Endothelial cell of umbilical vein (primary cell): ENCODE results near the gene RAD51B. TPM values are rescaled to one million over a fixed set of nuclear protein-coding genes. Genes with fewer than 3 reads are reported as not detected.

ENCODE experiments used
- BruUV-seq: library from RNA; stranded (reverse); fragments of 400-500 nt; replicated peaks from 2 replicates; lab custom pipeline; 2021; lab: Mats Ljungman, UMichigan
- CTCF ChIA-PET: fragments of 300-600, 350-600 bp; sonication (Branson Sonifier 250); formaldehyde crosslinking; loops from one replicate; lab custom pipeline; 2021; ENCODE audit warnings: antibody characterized with exemption, inconsistent platforms; lab: Charles Lee
- POLR2A ChIA-PET: fragments of 300-600, 350-600 bp; sonication (Branson Sonifier 250); formaldehyde crosslinking; loops from one replicate; lab custom pipeline; 2021; ENCODE audit warnings: antibody characterized with exemption, inconsistent platforms; lab: Charles Lee
- DNase-seq: peaks from one replicate; pipeline ENCODE4 v3.0.0-alpha.2; 2011; ENCODE audit warnings: low read depth, low spot score
- FAIRE-seq: peaks from 2 replicates; lab custom pipeline; 2011; peaks lifted over from hg19 to GRCh38; lab: Jason Lieb, UNC
- H2AFZ ChIP-seq: 2 replicates; pipeline ENCODE4 v1.6.0; 2012; ENCODE audit warnings: low read depth, low read length, control low read depth, inconsistent platforms
- H3K27ac ChIP-seq: 2 replicates; pipeline ENCODE4 v1.5.1; 2011; ENCODE audit warnings: low read depth, mild to moderate bottlenecking, control low read depth, low read length, moderate library complexity; ENCODE audit not compliant: insufficient read depth
- H3K27me3 ChIP-seq, 2 experiments: 2 replicates each; pipeline versions ENCODE4 v1.6.0 to v1.6.1; 2011; ENCODE audit warnings: low read length in 2 of 2, mixed read lengths in 1 of 2; ENCODE audit not compliant: control insufficient read depth in 2 of 2, insufficient read depth in 2 of 2
- H3K36me3 ChIP-seq, 2 experiments: 2 replicates in 1 of 2; 3 replicates in 1 of 2; pipeline ENCODE4 v1.5.1; 2011; ENCODE audit warnings: low read length in 2 of 2, mild to moderate bottlenecking in 1 of 2, moderate library complexity in 1 of 2; ENCODE audit not compliant: control insufficient read depth in 2 of 2, insufficient read depth in 2 of 2; ENCODE audit errors: extremely low read depth in 1 of 2
- H3K4me1 ChIP-seq: 3 replicates; pipeline ENCODE4 v1.5.1; 2011; ENCODE audit warnings: mild to moderate bottlenecking, low read length; ENCODE audit not compliant: control insufficient read depth, insufficient read depth; ENCODE audit errors: extremely low read depth
- H3K4me2 ChIP-seq: 2 replicates; pipeline ENCODE4 v1.6.1; 2011; ENCODE audit warnings: low read length, control low read depth, mixed read lengths; ENCODE audit not compliant: insufficient read depth
- H3K4me3 ChIP-seq, 3 experiments: fragments of 200-600 bp in 1 of 3; sonication (generic), shearing (Covaris generic) in 1 of 3; replicated peaks in 1 of 3; 2 replicates each; pipeline ENCODE4 v1.5.1; 2011 to 2016; ENCODE audit warnings: control low read depth in 3 of 3, low read length in 3 of 3, mild to moderate bottlenecking in 2 of 3, inconsistent platforms in 1 of 3, low read depth in 1 of 3, moderate library complexity in 1 of 3; ENCODE audit not compliant: insufficient read depth in 1 of 3
- H3K79me2 ChIP-seq: 2 replicates; pipeline ENCODE4 v1.6.0; 2012; ENCODE audit warnings: low read length, inconsistent platforms; ENCODE audit not compliant: control insufficient read depth, insufficient read depth
- H3K9ac ChIP-seq: replicated peaks from 2 replicates; pipeline ENCODE3; 2011; ENCODE audit warnings: low read length, control low read depth; ENCODE audit not compliant: insufficient read depth; ENCODE audit errors: extremely low read depth
- H3K9me1 ChIP-seq: replicated peaks from 3 replicates; pipeline ENCODE4 v1.6.0; 2011; ENCODE audit warnings: mild to moderate bottlenecking, low read length; ENCODE audit not compliant: control insufficient read depth, insufficient read depth; ENCODE audit errors: extremely low read depth
- H3K9me3 ChIP-seq: replicated peaks from 2 replicates; pipeline ENCODE4 v1.5.1; 2012; ENCODE audit warnings: low read length, inconsistent platforms; ENCODE audit not compliant: control insufficient read depth, insufficient read depth
- H4K20me1 ChIP-seq: replicated peaks from 2 replicates; pipeline ENCODE3; 2011; ENCODE audit warnings: mild to moderate bottlenecking, low read length; ENCODE audit not compliant: control insufficient read depth, insufficient read depth; ENCODE audit errors: extremely low read depth
- EZH2 ChIP-seq: IDR thresholded peaks from 2 replicates; pipeline ENCODE4 v1.6.1; 2012; ENCODE audit warnings: borderline replicate concordance, low read depth, mild to moderate bottlenecking, moderate library complexity, low read length, inconsistent platforms; ENCODE audit not compliant: severe bottlenecking
- FOS ChIP-seq: IDR thresholded peaks from 2 replicates; pipeline ENCODE4 v1.6.1; 2011; ENCODE audit warnings: mild to moderate bottlenecking, low read length, moderate library complexity, borderline replicate concordance; ENCODE audit not compliant: insufficient read depth
- GATA2 ChIP-seq: IDR thresholded peaks from 2 replicates; pipeline ENCODE4 v1.7.0; 2011; ENCODE audit warnings: low read depth, mild to moderate bottlenecking, moderate library complexity, mixed read lengths, low read length; ENCODE audit not compliant: insufficient read length, insufficient read depth
- JUN ChIP-seq: IDR thresholded peaks from 2 replicates; pipeline ENCODE4 v1.6.1; 2011; ENCODE audit warnings: borderline replicate concordance, low read depth; ENCODE audit not compliant: insufficient read length, insufficient read depth
- MAX ChIP-seq: IDR thresholded peaks from 2 replicates; pipeline ENCODE4 v1.6.1; 2011; ENCODE audit not compliant: insufficient read depth, insufficient read length
- MYC ChIP-seq: IDR thresholded peaks from one replicate; pipeline ENCODE4 v1.6.1; 2011; ENCODE audit warnings: mild to moderate bottlenecking, low read depth, low read length
- POLR2A ChIP-seq: IDR thresholded peaks from 2 replicates; pipeline ENCODE4 v1.6.1; 2012; ENCODE audit warnings: low read depth, mild to moderate bottlenecking, control low read depth, low read length
- POLR2AphosphoS5 ChIP-seq: IDR thresholded peaks from 2 replicates; pipeline ENCODE4 v1.6.1; 2012; ENCODE audit warnings: low read depth, mild to moderate bottlenecking, control low read depth, low read length, moderate library complexity; ENCODE audit not compliant: insufficient read depth
- dilution Hi-C: fragments of 300-500 bp; cut with MboI; formaldehyde crosslinking; loops from one replicate; pipeline ENCODE4 v1.15.0; 2019; ENCODE audit warnings: low sequenced_read_pairs; ENCODE audit not compliant: extremely low pct_ligation_motif_present
- intact Hi-C: fragments of 100-400 bp; cut with micrococcal nuclease; formaldehyde crosslinking; loops from one replicate; pipeline ENCODE4 v1.10.0; 2022
- polyA plus RNA-seq, 4 experiments: library from polyadenylated mRNA; depleted of rRNA in 3 of 4; stranded (reverse) in 3 of 4; unstranded in 1 of 4; fragments of >200 nt; gene quantifications; 2 replicates each; pipeline versions ENCODE4 v1.2.1 to v1.2.3, GENCODE V29; 2011 to 2012; ENCODE audit warnings: missing spikeins in 1 of 4
- total RNA-seq: library from RNA; stranded (reverse); gene quantifications from 2 replicates; pipeline ENCODE4 v1.2.3, GENCODE V29; 2021
- TF ChIP-seq, protein P1 (sequence below), 2 donors: IDR thresholded peaks; 1 replicate in 1 of 2; 2 replicates in 1 of 2; pipeline ENCODE4 v1.5.1; 2011; ENCODE audit warnings: low read length in 2 of 2, mild to moderate bottlenecking in 2 of 2, moderate library complexity in 2 of 2, control low read depth in 1 of 2, inconsistent platforms in 1 of 2, low read depth in 1 of 2; ENCODE audit not compliant: insufficient read depth in 1 of 2; ENCODE audit errors: extremely low read depth in 1 of 2

Gene RAD51B
- total and polyA plus RNA-seq, 2 donors (not counting 3 experiments of a cell fraction or from before 2014, with no cell fraction given) = 3.9 to 19.0 TPM

GRCh38 chr14:68284333-68284732 is 464.8 kb downstream of the RAD51B start:
- FAIRE-seq = no peak
- Histone ChIP-seq H3K9me1 (no peaks in the 10 kb centered on the region), H3K9me3 (no peaks in the 10 kb centered on the region), H3K4me2 (no peak overlapping the region), H3K9ac (no peak overlapping the region), H2AFZ (no peak overlapping the region), H3K4me1 (peaks cover 2% of the 10 kb centered on the region), H3K4me3 (no peak overlapping the region), H3K36me3 (no peaks in the 10 kb centered on the region), H4K20me1 (no peaks in the 10 kb centered on the region), H3K79me2 (no peaks in the 10 kb centered on the region), H3K27ac (no peak overlapping the region), H3K27me3 (no peaks in the 10 kb centered on the region)
- intact Hi-C loops = no loop called here
- TF ChIP-seq, protein P1, sequence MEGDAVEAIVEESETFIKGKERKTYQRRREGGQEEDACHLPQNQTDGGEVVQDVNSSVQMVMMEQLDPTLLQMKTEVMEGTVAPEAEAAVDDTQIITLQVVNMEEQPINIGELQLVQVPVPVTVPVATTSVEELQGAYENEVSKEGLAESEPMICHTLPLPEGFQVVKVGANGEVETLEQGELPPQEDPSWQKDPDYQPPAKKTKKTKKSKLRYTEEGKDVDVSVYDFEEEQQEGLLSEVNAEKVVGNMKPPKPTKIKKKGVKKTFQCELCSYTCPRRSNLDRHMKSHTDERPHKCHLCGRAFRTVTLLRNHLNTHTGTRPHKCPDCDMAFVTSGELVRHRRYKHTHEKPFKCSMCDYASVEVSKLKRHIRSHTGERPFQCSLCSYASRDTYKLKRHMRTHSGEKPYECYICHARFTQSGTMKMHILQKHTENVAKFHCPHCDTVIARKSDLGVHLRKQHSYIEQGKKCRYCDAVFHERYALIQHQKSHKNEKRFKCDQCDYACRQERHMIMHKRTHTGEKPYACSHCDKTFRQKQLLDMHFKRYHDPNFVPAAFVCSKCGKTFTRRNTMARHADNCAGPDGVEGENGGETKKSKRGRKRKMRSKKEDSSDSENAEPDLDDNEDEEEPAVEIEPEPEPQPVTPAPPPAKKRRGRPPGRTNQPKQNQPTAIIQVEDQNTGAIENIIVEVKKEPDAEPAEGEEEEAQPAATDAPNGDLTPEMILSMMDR (IDR thresholded peaks at IDR 0.05; ENCODE audit: extremely low read depth in 1 of 2, insufficient read depth in 1 of 2, low read depth in 1 of 2, low read length in 2 of 2) = no peak
- no peak for TF ChIP-seq FOS
- TF ChIP-seq EZH2 = no peak
- no peak for TF ChIP-seq POLR2AphosphoS5
- TF ChIP-seq GATA2 = no peak
- no peak for TF ChIP-seq JUN
- TF ChIP-seq MYC = no peak
- TF ChIP-seq POLR2A = no peak
- no peak for TF ChIP-seq MAX
- ChIA-PET CTCF (interaction anchor here (1.0 kb wide), 1 partner anchor 10 kb away, joined by 3 read pairs; no protein-coding TSS in a partner anchor), POLR2A (no interaction called here)
- no peak for DNase-seq
- no TSS peak for BruUV-seq
- dilution Hi-C loops = no loop called here
